Heart right ventricle (tissue), 16 donors: ENCODE results near the gene ZNF330. TPM values are rescaled to one million over a fixed set of nuclear protein-coding genes. Genes with fewer than 3 reads are reported as not detected.

Experiments used
- ATAC-seq, 8 donors: fragments of 200-7000 bp; cut with Tn5 transposase; one replicate each; pipeline ENCODE4 v1.9.1; 2020; ENCODE audit warnings: mild to moderate bottlenecking in 8 of 8, moderate library complexity in 8 of 8, moderate number of reproducible peaks in 1 of 8
- DNase-seq, 2 donors: peaks; one replicate each; pipeline ENCODE4 v3.0.0-alpha.2; 2020
- H3K27ac ChIP-seq, 10 donors: fragments of 200-600 bp; sonication (generic) in 2 of 10; one replicate each; pipeline versions ENCODE4 v1.5.0 to v1.8.0; 2020 to 2022; ENCODE audit warnings: mild to moderate bottlenecking in 3 of 10
- H3K27me3 ChIP-seq, 7 donors: fragments of 200-600 bp; one replicate each; pipeline ENCODE4 v1.8.0; 2021 to 2022; ENCODE audit warnings: mild to moderate bottlenecking in 2 of 7
- H3K36me3 ChIP-seq, 9 donors: fragments of 200-600 bp; sonication (generic) in 1 of 9; one replicate each; pipeline versions ENCODE4 v1.5.0 to v1.8.0; 2020 to 2022; ENCODE audit warnings: mild to moderate bottlenecking in 2 of 9
- H3K4me1 ChIP-seq, 9 donors: fragments of 200-600 bp; sonication (generic) in 1 of 9; one replicate each; pipeline versions ENCODE4 v1.5.0 to v1.8.0; 2020 to 2022; ENCODE audit warnings: mild to moderate bottlenecking in 4 of 9
- H3K4me3 ChIP-seq, 10 donors: fragments of 200-600 bp; sonication (generic) in 2 of 10; one replicate each; pipeline versions ENCODE4 v1.5.0 to v1.8.0; 2020 to 2022; ENCODE audit warnings: mild to moderate bottlenecking in 7 of 10, moderate library complexity in 2 of 10
- H3K9me3 ChIP-seq, 11 donors: fragments of 200-600 bp in 10 of 11; sonication (generic) in 2 of 11; one replicate each; pipeline versions ENCODE4 v1.5.0 to v1.8.0; 2013 to 2022; ENCODE audit warnings: mild to moderate bottlenecking in 2 of 11, control low read depth in 1 of 11, moderate library complexity in 1 of 11
- CTCF ChIP-seq, 9 donors: fragments of 200-600 bp; sonication (generic) in 2 of 9; IDR thresholded peaks; one replicate each; pipeline versions ENCODE4 v1.5.0 to v1.8.0; 2021 to 2022; ENCODE audit warnings: antibody characterized with exemption in 9 of 9, mild to moderate bottlenecking in 5 of 9, moderate library complexity in 1 of 9
- whole genome bisulfite sequencing, 2 donors: extraction: QIAGEN DNeasy Blood & Tissue Kit; methylation state at CpG; one replicate each; pipeline ENCODE4 v1.1.7; 2013; ENCODE audit warnings: inconsistent platforms in 1 of 2; 5-methylcytosine and 5-hydroxymethylcytosine counted together
- intact Hi-C, 10 donors: fragments of 100-400 bp; cut with DNase I; formaldehyde crosslinking; loops; one replicate each; pipeline versions ENCODE4 v1.11.1 to v1.14.2; 2022
- polyA plus RNA-seq, 2 donors: library from polyadenylated mRNA; stranded (reverse); fragments of 200-250 nt; gene quantifications; one replicate each; pipeline ENCODE4 v1.2.3, GENCODE V29; 2013
- total RNA-seq, 10 donors: library from RNA; stranded (reverse); fragmentation: NEBNext Ultra II Directional in 3 of 10; extraction: Animal tissue kit (Norgen Biotek cat#: 25700) in 3 of 10; gene quantifications; one replicate each; pipeline versions ENCODE4 v1.2.1 to v1.2.4, GENCODE V29; 2021 to 2023
- donor health status: Arrhythmogenic right ventricular cardiomyopathy.
- donor health status: ischemic (EF 13 %, LVEDD 7.1; RV severe dilation, severe dysfunction).
- donor health status: healthy with polysubstance abuse.
- donor health status: DM: no; HTN: yes; CAD: no.
- donor health status: DM: no; HTN: no; CAD: no.
- donor health status: ischemic (EF 25% LVEDD 6.9; RV normal size, moderate dysfunction).
- donor health status: ischemic (EF 25% LVEDD 5.7; RV mildly dilated, moderate dysfunction).
- donor health status: healthy.
- donor health status: DM: yes; HTN: yes; CAD: no.
- donor health status: Ischemic cardiomyopathy.
- donor health status: ischemic (EF 35%, LVEDD 5.7; RV mildly dilated, moderate dysfunction).
- donor health status: nonischemic (EF 11% LVEDD 7.7; RV severe dilation, severe dysfunction).
- donor health status: DM: yes; HTN: yes; CAD: no.
- donor health status: PGD.
- donor health status: ischemic (EF 29% LVEDD 5.4; RV normal size, mild dysfunction).
- donor health status: nonischemic (EF 23%, LVEDD 6.1; RV moderate dilation, normal function).

ZNF330 gene
- total and polyA plus RNA-seq, 12 donors: 64.5 to 201 (median 134) TPM

- Histone ChIP-seq H3K4me3 (no peak overlapping the region), H3K27me3 (no peaks in the 10 kb centered on the region), H3K27ac (no peak overlapping the region), H3K36me3 (no peaks in the 10 kb centered on the region), H3K4me1 (no peaks in the 10 kb centered on the region), H3K9me3 (peaks cover 0 to 7% (median 0%) of the 10 kb centered on the region in 11 donors)
- intact Hi-C loops: no loop called here
- 68 to 87% methylated on average over 2 of the region's 2 CpGs for WGBS, 2 donors
- DNase-seq (no peak), ATAC-seq (peak in 1 of 8 donors; percentile 29)
- TF ChIP-seq CTCF (IDR thresholded peaks at IDR 0.05): no peak
These were observed 34.3 kb downstream of the ZNF330 start for GRCh38 chr4:141255016-141255415.

GRCh38 chr4:141258558-141258957 lies 37.9 kb downstream of the ZNF330 start:
- H3K27ac ChIP-seq: no peak overlapping the region
- DNase-seq (no peak), ATAC-seq (no peak)
- no peak overlapping the region for H3K4me3 ChIP-seq
- no peaks in the 10 kb centered on the region for H3K9me3 ChIP-seq
- H3K36me3 ChIP-seq: no peaks in the 10 kb centered on the region
- H3K4me1 ChIP-seq: no peaks in the 10 kb centered on the region
- H3K27me3 ChIP-seq: no peaks in the 10 kb centered on the region
- intact Hi-C loops: no loop called here
- no peak for TF ChIP-seq CTCF (IDR thresholded peaks at IDR 0.05)

GRCh38 chr4:141275834-141276233 lies 55.1 kb downstream of the ZNF330 start:
- no peaks in the 10 kb centered on the region for H3K27me3 ChIP-seq
- H3K4me3 ChIP-seq: no peak overlapping the region
- ATAC-seq: no peak
- TF ChIP-seq CTCF (IDR thresholded peaks at IDR 0.05): no peak
- intact Hi-C loops: no loop called here
- no peaks in the 10 kb centered on the region for H3K36me3 ChIP-seq
- H3K27ac ChIP-seq: no peak overlapping the region
- 37 to 67% methylated on average over 1 of the region's 1 CpG for WGBS, 2 donors
- H3K4me1 ChIP-seq: no peaks in the 10 kb centered on the region
- no peaks in the 10 kb centered on the region for H3K9me3 ChIP-seq
- DNase-seq: no peak

- no peak for TF ChIP-seq CTCF (IDR thresholded peaks at IDR 0.05)
- ATAC-seq: no peak
- Histone ChIP-seq H3K9me3 (no peaks in the 10 kb centered on the region), H3K27me3 (no peaks in the 10 kb centered on the region), H3K4me3 (no peak overlapping the region), H3K36me3 (no peaks in the 10 kb centered on the region), H3K27ac (no peak overlapping the region), H3K4me1 (no peaks in the 10 kb centered on the region)
- WGBS, 2 donors: 95% methylated on average over 2 of the region's 2 CpGs
- DNase-seq: no peak
- intact Hi-C loops: loop anchor here in 1 of 10 donors (10.0 kb wide), 1 partner anchor 48 kb away; no protein-coding TSS in a partner anchor
These were observed 62.5 kb downstream of the ZNF330 start for GRCh38 chr4:141283152-141283551.
